Transverse colon (tissue), 4 donors: Measurements from ENCODE around the gene TLR6.

Experiments used
- CTCF ChIP-seq, 5 experiments: fragments of 200-600 bp in 3 of 5; fragments of 450-650 bp in 2 of 5; sonication (generic) in 3 of 5; IDR thresholded peaks; 1 replicate in 2 of 5; 2 replicates in 3 of 5; pipeline ENCODE4 v1.5.1; 2016 to 2017; ENCODE audit warnings: antibody characterized with exemption in 5 of 5, inconsistent platforms in 3 of 5, mild to moderate bottlenecking in 2 of 5, moderate library complexity in 1 of 5
- EP300 ChIP-seq: sonication (generic); formaldehyde crosslinking; IDR thresholded peaks from one replicate; pipeline ENCODE4 v1.6.1; 2017; ENCODE audit warnings: antibody characterized with exemption, low read depth
- POLR2A ChIP-seq: fragments of 450-650 bp; IDR thresholded peaks from one replicate; pipeline ENCODE4 v1.6.1; 2016; ENCODE audit warnings: antibody characterized with exemption, mild to moderate bottlenecking, moderate library complexity
- POLR2AphosphoS5 ChIP-seq, 3 donors: sonication (generic); formaldehyde crosslinking; IDR thresholded peaks; one replicate each; pipeline ENCODE4 v1.6.1; 2016; ENCODE audit warnings: antibody characterized with exemption in 3 of 3

GRCh38 chr4:38804654-38805295, 51.8 kb downstream of the TLR6 start, which contains the start of gene TLR1:
- TF ChIP-seq CTCF (IDR thresholded peaks at IDR 0.05) (peak; percentile 57 to 67 (median 61)), POLR2A (peak; percentile 48), EP300 (no peak), POLR2AphosphoS5 (IDR thresholded peaks at IDR 0.05) (peak in 2 of 3 donors; percentile 47 to 56)
